Stimulated activated CD4-positive, alpha-beta T cell treated with anti-CD3 and anti-CD28 coated beads, TNF-alpha, amount 100 ng/mL, for 1 hour (primary cell): ENCODE results near the gene PLD4.

ENCODE experiments used
- DNase-seq, 3 donors: peaks; one replicate each; pipeline ENCODE4 v3.0.0-alpha.2; 2020; ENCODE audit warnings: low read depth in 3 of 3, low spot score in 1 of 3

The PLD4 gene

GRCh38 chr14:104927432-104927816, 2.7 kb downstream of the PLD4 start:
- DNase-seq = no peak

DNA sequence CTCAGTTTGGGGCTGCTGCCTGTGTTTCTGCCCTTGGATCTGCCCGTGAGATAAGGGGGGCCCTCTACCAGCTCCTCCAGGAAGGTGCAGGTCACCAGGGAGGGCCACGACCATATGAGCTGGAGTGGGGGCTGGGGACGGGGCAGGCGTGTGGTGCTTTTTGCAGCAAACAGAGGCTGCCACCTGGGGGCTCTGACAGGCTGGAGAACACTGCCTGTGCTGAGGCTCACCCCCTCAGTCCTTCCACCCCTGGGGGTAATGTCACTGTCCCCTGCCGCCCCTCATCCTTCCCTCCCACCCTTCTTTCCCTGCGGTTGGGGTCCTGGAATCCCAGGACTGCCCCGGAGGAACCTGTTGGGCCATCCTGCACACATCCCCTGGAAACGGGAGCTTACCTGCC, 3.2 kb downstream of the PLD4 start:
- DNase-seq = no peak

DNA sequence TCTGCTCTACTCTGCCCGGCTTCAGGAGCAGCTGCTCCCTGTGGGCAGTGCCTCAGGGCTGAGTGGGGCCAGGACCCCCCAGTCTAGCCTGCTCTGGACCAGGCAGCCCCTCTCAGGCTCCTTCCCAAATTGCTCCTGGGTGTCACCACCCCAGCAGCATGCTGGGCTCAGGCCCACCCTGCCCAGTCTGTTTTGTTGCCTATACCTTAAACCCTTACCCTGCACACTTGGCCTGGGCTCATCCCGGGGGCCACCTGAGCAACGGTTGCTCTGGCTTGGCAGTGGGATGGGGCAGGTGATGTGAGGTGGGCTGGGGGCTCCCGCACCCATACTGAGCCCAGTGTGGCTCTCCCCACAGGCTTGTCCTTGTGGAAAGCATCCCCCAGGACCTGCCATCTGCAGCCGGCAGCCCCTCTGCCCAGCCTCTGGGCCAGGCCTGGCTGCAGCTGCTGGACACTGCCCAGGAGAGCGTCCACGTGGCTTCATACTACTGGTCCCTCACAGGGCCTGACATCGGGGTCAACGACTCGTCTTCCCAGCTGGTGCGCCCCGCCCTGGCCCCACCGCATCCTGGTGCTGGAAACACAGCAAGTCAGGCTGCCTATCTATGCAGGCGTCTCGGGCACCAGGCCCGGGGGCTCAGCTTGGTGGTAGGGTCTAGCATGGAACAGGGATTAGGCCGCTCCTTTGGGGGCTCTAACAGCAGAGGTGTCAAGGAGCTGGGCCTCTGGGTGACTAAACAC, 3.9 kb downstream of the PLD4 start:
- DNase-seq = no peak

DNA sequence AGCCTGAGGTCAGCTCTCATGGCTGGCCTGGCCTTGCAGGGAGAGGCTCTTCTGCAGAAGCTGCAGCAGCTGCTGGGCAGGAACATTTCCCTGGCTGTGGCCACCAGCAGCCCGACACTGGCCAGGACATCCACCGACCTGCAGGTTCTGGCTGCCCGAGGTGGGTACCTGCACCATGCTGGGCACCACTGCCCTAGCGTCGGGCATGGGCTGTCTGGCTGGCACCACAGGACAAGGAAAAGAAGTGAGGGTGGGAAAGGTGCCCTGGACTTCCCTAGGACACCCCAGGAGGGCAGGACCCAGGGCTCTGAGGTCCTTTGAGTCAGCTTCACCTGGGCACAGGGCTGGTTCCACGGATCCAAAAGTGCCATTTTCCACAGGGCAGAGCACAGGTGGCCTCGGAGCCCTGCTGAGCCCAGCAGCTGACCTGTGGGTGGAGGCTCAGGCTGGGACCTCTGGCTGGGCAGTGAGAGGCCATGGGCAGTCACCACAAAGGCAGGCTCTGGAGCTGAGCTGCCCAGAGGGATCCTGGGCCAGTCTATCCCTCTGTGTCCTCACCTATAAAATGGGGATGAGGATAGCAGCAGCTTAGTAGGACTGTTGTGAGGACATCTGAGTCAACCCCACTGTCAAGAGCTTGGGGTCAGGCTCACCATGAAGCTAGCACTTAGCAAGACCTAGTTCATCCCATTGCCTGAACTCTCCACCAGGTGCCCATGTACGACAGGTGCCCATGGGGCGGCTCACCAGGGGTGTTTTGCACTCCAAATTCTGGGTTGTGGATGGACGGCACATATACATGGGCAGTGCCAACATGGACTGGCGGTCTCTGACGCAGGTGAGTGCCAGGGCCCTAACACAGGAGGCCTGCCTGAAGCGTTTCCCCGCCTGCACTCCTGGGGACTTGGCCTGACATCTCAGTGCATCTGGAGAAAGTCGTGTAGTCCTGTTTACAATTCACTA, 4.9 kb downstream of the PLD4 start:
- no peak for DNase-seq

GRCh38 chr14:104930526-104931303, 6.0 kb downstream of the PLD4 start:
- DNase-seq = no peak

- DNase-seq = no peak
Observed at GRCh38 chr14:104931304-104931770, 6.7 kb downstream of the PLD4 start.

- DNase-seq = no peak
Observed at GRCh38 chr14:104931771-104932675, 7.3 kb downstream of the PLD4 start.

GRCh38 chr14:104932676-104933631, 8.3 kb downstream of the PLD4 start:
- peak; percentile 45 to 91 (median 76) for DNase-seq

- DNase-seq = no peak
Observed at GRCh38 chr14:104933746-104934733, 9.4 kb downstream of the PLD4 start.

GRCh38 chr14:104935026-104935650, 10.5 kb downstream of the PLD4 start:
- DNase-seq = no peak

GRCh38 chr14:104935955-104936354, 11.3 kb downstream of the PLD4 start:
- DNase-seq = no peak

GRCh38 chr14:104936361-104937155, 11.9 kb downstream of the PLD4 start:
- no peak for DNase-seq

DNA sequence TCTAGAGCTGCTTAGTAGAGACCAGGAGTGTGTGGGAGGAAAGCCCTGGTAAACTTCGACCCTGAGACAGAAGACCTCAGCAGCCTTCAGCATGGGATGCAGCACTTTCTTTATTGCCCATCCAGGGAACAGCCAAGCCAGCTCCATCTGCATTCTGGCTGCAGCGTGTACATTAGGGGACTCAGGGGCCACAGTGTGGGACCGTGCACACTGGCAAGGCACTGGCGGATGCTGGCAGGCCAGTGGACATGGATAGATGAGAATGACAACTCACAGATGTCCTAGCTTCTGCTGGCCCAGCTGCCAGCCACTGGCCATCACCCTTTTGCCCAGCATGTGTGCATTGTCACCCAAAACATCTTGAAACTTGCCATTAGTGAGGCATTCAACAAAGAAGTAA, 12.5 kb downstream of the PLD4 start:
- no peak for DNase-seq

GRCh38 chr14:104937694-104938365, 13.2 kb downstream of the PLD4 start:
- DNase-seq = no peak

DNA sequence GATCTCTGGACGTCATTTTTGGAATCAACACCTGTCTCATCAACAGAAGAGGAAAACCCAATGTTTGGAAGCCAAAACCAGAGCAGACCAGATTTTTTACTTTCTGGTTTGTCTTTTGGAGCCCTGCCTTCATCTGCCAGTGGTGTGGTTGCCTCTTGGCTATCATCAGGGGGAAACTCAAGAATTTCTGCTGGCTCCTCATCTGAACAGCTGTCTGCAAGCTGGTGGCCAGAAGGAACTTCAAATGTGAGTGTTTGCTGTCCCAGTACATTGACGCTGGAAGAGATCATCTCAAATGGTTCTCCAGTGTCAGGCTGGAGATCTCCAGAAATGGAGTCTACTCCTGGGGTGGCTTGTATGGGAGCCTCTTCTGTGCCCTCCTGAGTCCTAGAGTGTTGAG, 13.8 kb downstream of the PLD4 start:
- no peak for DNase-seq

DNA sequence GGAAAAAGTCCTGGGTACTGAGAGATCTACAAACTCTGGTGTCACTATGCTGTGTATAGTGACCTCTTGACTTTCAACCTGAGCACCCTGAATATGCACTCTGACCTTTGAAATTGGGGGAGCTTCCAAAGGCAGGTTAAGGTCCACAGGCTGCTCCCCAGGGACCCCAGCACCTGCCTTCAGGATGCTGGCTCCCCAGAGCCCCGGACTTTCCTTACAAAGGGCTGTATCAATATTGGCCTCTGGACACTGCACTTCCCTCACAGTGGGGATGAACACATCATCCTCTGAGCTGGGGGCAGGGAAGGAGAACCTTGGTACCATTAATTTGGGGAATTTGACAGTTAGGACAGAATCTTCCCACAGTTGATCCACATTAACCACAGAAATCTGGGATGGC, 14.3 kb downstream of the PLD4 start:
- DNase-seq = no peak
